Lower lobe of right lung (tissue), 2 donors: ENCODE data around the gene STRADA. TPM values are rescaled to one million over a fixed set of nuclear protein-coding genes. Genes with fewer than 3 reads are reported as not detected.

Experiments used
- ATAC-seq, 2 donors: fragments of 200-7000 bp; cut with Tn5 transposase; one replicate each; pipeline ENCODE4 v1.9.1; 2020 to 2022; ENCODE audit warnings: mild to moderate bottlenecking in 2 of 2, moderate library complexity in 2 of 2
- DNase-seq: peaks from one replicate; pipeline ENCODE4 v3.0.0-alpha.2; 2020
- H3K27ac ChIP-seq: fragments of 200-600 bp; one replicate; pipeline ENCODE4 v1.8.0; 2022
- H3K27me3 ChIP-seq: fragments of 200-600 bp; one replicate; pipeline ENCODE4 v1.8.0; 2022; ENCODE audit warnings: low read depth
- H3K36me3 ChIP-seq: fragments of 200-600 bp; one replicate; pipeline ENCODE4 v1.8.0; 2022; ENCODE audit warnings: mild to moderate bottlenecking
- H3K4me1 ChIP-seq: fragments of 200-600 bp; one replicate; pipeline ENCODE4 v1.8.0; 2022
- H3K4me3 ChIP-seq: fragments of 200-600 bp; one replicate; pipeline ENCODE4 v1.8.0; 2022; ENCODE audit warnings: mild to moderate bottlenecking
- H3K9me3 ChIP-seq: fragments of 200-600 bp; one replicate; pipeline ENCODE4 v1.8.0; 2022
- intact Hi-C: fragments of 100-400 bp; cut with DNase I; formaldehyde crosslinking; loops from one replicate; pipeline ENCODE4 v1.11.0; 2022
- total RNA-seq: library from RNA; stranded (reverse); fragmentation: NEBNext Ultra II Directional; extraction: Animal tissue kit (Norgen Biotek cat#: 25700); gene quantifications from one replicate; pipeline ENCODE4 v1.2.1, GENCODE V29; 2021
- TF ChIP-seq, protein P1 (sequence below): fragments of 200-600 bp; IDR thresholded peaks from one replicate; pipeline ENCODE4 v1.8.0; 2022; ENCODE audit warnings: antibody characterized with exemption, mild to moderate bottlenecking
- donor health status: DM: no; HTN: yes; CAD: no; lungs with severe emphysema.

The STRADA gene
- total RNA-seq, 1 donor from 2014 or later, result 32.8 TPM

DNA sequence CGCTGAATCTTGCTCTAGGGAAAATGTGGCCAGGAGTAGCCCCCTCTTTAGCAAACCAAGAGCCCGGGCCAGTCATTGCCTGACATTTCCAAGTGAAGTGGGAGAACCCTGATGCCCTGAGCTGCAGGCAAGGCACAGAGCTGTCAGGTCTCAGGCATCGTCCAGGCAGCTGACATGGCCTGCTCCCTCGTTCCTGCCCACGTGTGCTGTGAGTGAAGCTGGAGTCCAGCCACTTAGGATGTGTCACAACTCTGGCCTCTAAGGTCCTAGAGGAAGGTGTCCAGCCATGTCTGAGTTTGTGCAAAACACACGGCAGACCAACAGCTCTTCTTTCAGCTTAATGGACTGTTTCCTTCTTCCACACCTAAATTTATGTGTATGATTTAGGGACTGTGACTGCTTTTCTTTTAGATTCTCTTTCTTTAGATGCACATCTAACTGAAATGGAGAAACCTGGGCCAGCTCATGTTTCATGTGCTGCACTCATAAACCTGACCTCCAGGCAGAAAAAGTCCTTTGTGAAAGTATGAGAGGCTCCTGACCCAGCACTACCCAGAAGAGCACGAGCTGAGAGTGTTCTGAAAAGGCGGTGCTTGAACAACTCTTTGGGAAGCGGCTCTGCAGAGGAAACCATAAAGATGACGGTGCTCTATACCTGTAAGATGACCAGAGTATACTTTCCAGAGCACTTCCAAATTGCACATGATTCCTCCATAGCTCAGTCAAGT is 26.9 kb downstream of the STRADA start:
- H3K4me3 ChIP-seq, result no peak overlapping the region
- ATAC-seq, result no peak
- peaks cover 65% of the 10 kb centered on the region for H3K36me3 ChIP-seq
- no peaks in the 10 kb centered on the region for H3K9me3 ChIP-seq
- no peaks in the 10 kb centered on the region for H3K27me3 ChIP-seq
- intact Hi-C loops, result no loop called here
- no peaks in the 10 kb centered on the region for H3K4me1 ChIP-seq
- no peak overlapping the region for H3K27ac ChIP-seq
- no peak for DNase-seq
- TF ChIP-seq, protein P1, sequence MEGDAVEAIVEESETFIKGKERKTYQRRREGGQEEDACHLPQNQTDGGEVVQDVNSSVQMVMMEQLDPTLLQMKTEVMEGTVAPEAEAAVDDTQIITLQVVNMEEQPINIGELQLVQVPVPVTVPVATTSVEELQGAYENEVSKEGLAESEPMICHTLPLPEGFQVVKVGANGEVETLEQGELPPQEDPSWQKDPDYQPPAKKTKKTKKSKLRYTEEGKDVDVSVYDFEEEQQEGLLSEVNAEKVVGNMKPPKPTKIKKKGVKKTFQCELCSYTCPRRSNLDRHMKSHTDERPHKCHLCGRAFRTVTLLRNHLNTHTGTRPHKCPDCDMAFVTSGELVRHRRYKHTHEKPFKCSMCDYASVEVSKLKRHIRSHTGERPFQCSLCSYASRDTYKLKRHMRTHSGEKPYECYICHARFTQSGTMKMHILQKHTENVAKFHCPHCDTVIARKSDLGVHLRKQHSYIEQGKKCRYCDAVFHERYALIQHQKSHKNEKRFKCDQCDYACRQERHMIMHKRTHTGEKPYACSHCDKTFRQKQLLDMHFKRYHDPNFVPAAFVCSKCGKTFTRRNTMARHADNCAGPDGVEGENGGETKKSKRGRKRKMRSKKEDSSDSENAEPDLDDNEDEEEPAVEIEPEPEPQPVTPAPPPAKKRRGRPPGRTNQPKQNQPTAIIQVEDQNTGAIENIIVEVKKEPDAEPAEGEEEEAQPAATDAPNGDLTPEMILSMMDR, result no peak

DNA sequence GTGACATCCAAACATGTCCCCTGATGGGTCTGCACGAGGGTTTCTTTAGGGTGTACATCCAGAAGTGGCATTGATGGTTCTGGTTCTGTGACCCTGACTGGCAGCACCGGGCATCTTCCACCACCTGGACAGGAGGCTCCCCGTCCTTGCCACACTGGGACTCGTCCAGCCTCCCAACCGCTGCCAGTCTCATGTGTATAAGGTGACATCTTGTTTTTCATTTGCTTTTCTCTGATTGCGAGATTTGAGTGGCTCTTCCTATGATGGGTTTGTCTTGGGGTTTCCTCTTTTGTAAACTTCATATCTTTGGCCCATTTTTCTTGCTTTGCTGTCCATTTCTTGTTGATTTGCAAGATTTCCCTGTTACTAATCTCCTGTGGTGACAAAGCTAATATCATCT is 32.5 kb downstream of the STRADA start:
- no peaks in the 10 kb centered on the region for H3K9me3 ChIP-seq
- TF ChIP-seq, protein P1, result no peak
- H3K36me3 ChIP-seq, result peaks cover 93% of the 10 kb centered on the region
- DNase-seq (no peak), ATAC-seq (no peak)
- H3K4me1 ChIP-seq, result peaks cover 5% of the 10 kb centered on the region
- H3K27ac ChIP-seq, result no peak overlapping the region
- H3K4me3 ChIP-seq, result no peak overlapping the region
- no peaks in the 10 kb centered on the region for H3K27me3 ChIP-seq
- intact Hi-C loops, result no loop called here

DNA sequence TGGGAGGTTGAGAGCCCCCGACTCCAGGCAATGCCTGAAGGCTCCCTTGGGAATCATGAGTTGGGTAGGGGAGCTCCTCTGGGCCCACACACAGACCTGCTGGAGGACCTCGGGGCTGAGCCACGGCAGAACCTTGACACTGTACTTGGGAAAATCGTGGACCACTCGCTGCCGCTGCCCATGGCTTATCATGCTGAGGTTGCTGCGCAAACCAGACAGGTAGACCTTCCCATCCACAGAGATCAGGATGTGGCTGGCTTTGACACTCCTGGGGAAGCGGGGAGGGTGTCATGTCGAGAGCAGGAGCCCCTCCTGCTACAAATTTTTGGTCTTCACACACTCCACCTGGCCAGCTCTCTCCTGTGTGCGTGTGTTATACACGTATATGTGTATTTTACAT is 34.4 kb downstream of the STRADA start:
- Histone ChIP-seq H3K27ac (no peak overlapping the region), H3K36me3 (peaks cover 85% of the 10 kb centered on the region), H3K9me3 (no peaks in the 10 kb centered on the region), H3K4me1 (peaks cover 5% of the 10 kb centered on the region), H3K4me3 (no peak overlapping the region), H3K27me3 (no peaks in the 10 kb centered on the region)
- no peak for DNase-seq
- TF ChIP-seq, protein P1, result no peak
- no peak for ATAC-seq
- intact Hi-C loops, result no loop called here

DNA sequence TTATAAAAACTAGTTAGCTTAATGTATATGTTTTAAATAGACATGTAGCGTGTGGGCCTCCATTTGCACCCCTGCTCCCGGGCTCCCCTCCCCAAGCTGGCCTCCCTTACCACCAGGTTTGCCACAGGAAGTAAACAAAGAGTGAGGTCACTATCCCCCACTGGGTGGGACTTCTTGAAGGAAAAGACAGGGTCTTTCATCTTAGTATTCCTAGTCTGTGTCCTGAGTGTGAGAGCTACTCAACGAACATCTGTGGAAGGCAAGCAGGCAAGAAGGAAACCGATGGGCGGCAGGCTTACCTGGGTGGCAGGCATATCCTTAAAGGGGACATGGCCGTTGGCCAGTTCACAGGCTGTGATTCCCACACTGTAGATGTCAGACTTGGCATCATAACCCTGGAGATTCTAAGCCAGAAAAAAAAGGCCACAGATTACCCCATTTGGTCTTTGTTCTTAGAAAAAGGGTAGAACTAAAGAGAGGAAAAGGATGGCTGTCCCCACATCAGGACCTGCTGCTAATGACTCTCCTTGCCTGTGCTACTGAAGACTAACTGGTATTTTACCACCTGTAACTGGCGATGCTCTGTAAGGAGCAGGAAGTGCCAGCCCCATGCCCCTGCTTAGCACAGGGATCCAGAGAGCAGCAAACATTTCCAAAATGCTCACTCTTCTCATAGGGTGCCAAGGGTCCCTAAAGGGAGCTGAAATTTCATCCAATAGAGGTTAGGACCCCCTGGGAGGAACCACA is 35.1 kb downstream of the STRADA start:
- no peak for ATAC-seq
- DNase-seq, result no peak
- TF ChIP-seq, protein P1, result no peak
- Histone ChIP-seq H3K27me3 (no peaks in the 10 kb centered on the region), H3K4me3 (no peak overlapping the region), H3K9me3 (no peaks in the 10 kb centered on the region), H3K36me3 (peaks cover 79% of the 10 kb centered on the region), H3K27ac (no peak overlapping the region), H3K4me1 (peaks cover 8% of the 10 kb centered on the region)
- intact Hi-C loops, result no loop called here

DNA sequence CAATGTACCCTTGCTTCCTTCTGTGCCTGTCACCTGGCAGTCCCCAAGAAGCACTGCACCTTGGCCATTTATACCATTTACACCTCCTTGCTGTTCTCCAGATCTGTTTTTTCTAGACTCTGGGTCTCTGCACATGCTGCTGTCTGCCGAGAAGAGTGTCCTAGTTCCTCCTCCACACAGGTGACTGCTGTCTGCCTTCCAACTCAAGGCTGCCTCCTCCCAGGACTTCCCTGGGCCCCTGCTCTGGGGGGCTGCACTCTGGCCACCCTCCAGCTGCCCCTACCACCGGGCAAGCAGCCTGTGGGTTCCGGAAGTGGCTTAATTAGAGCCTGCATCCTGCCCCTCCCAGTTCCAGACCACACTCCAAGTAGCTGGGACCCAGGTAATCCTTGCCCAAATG is 35.9 kb downstream of the STRADA start:
- Histone ChIP-seq H3K36me3 (peaks cover 70% of the 10 kb centered on the region), H3K27ac (no peak overlapping the region), H3K27me3 (no peaks in the 10 kb centered on the region), H3K9me3 (no peaks in the 10 kb centered on the region), H3K4me1 (peaks cover 16% of the 10 kb centered on the region), H3K4me3 (no peak overlapping the region)
- TF ChIP-seq, protein P1, result no peak
- intact Hi-C loops, result no loop called here
- DNase-seq, result no peak
- no peak for ATAC-seq
